ENCODE results near the gene CEBPB. TPM values are rescaled to one million over a fixed set of nuclear protein-coding genes. Genes with fewer than 3 reads are reported as not detected.

CEBPB gene
- total and polyA plus RNA-seq, 4 donors = 19.7 to 61.8 (median 29.2) TPM

- Histone ChIP-seq H3K9ac (ENCODE audit: low read depth in 1 of 2, low read length in 2 of 2) (peak overlapping the region; percentile 35 to 93), H3K27me3 (ENCODE audit: control insufficient read depth in 4 of 4, insufficient read depth in 4 of 4, low read length in 3 of 4) (no peaks in the 10 kb centered on the region), H3K9me3 (ENCODE audit: control insufficient read depth in 4 of 4, low read length in 3 of 4) (no peaks in the 10 kb centered on the region), H3K27ac (ENCODE audit: low read depth in 1 of 2, low read length in 2 of 2) (peak overlapping the region; percentile 88 to 97), H3K4me1 (ENCODE audit: control insufficient read depth in 4 of 4, insufficient read depth in 4 of 4, low read length in 3 of 4) (peaks cover 0 to 11% (median 6%) of the 10 kb centered on the region in 4 donors), H3K4me3 (ENCODE audit: low read depth in 1 of 3, low read length in 3 of 3) (peak overlapping the region; percentile 30 to 47 (median 36)), H3K36me3 (ENCODE audit: control insufficient read depth in 4 of 4, insufficient read depth in 3 of 4, low read depth in 1 of 4, low read length in 3 of 4) (no peaks in the 10 kb centered on the region)
- 10% methylated on average over 20 of the region's 20 CpGs for WGBS
- DNase-seq (ENCODE audit: low spot score) = peak; percentile 89
- TF ChIP-seq MAX (IDR thresholded peaks at IDR 0.05) (peak; percentile 78), YY1 (IDR thresholded peaks at IDR 0.05) (peak; percentile 84), REST (IDR thresholded peaks at IDR 0.05) (peak; percentile 81), SP1 (IDR thresholded peaks at IDR 0.05) (peak; percentile 77), NR2F2 (IDR thresholded peaks at IDR 0.05) (peak; percentile 67), EGR1 (IDR thresholded peaks at IDR 0.05; ENCODE audit: low read depth in 2 of 2) (peak; percentile 78 to 88), ZBTB33 (IDR thresholded peaks at IDR 0.05) (peak; percentile 87), HNF4A (conservative IDR thresholded peaks at IDR 0.05) (peak; percentile 61 to 71), RXRA (IDR thresholded peaks at IDR 0.05) (peak; percentile 82 to 92), ATF3 (IDR thresholded peaks at IDR 0.05) (peak; percentile 87), TAF1 (conservative IDR thresholded peaks at IDR 0.05) (peak; percentile 30), FOXA1 (IDR thresholded peaks at IDR 0.05) (peak; percentile 3), FOXA2 (IDR thresholded peaks at IDR 0.05) (peak; percentile 90), CTCF (IDR thresholded peaks at IDR 0.05; ENCODE audit: low read depth, low read length, missing input control) (no peak), JUND (IDR thresholded peaks at IDR 0.05) (peak; percentile 98 to 99), GABPA (IDR thresholded peaks at IDR 0.05 in 1 of 2, conservative IDR thresholded peaks at IDR 0.05 in 1 of 2) (peak in 1 of 2 donors; percentile 40), RAD21 (IDR thresholded peaks at IDR 0.05) (peak; percentile 42 to 50), HNF4G (IDR thresholded peaks at IDR 0.05) (no peak)
Observed at GRCh38 chr20:50165684-50166554, 24.7 kb upstream of the CEBPB start.

Data from liver (tissue), 9 donors.